Heart left ventricle (tissue), 16 donors: ENCODE data around the gene SNAPC2. TPM values are rescaled to one million over a fixed set of nuclear protein-coding genes. Genes with fewer than 3 reads are reported as not detected.
"Not testable (repeated sequence)": the region's sequence is repeated elsewhere in the genome, so short reads cannot be mapped to it uniquely, and the experiment has no call there.

Source experiments
- ATAC-seq, 4 donors: fragments of 200-7000 bp; cut with Tn5 transposase; one replicate each; pipeline ENCODE4 v1.9.1; 2020 to 2022; ENCODE audit warnings: moderate library complexity in 4 of 4, mild to moderate bottlenecking in 3 of 4, moderate number of reproducible peaks in 1 of 4
- DNase-seq, 5 donors: peaks; one replicate each; pipeline ENCODE4 v3.0.0-alpha.2; 2020
- H3K27ac ChIP-seq, 12 donors: fragments of 200-600 bp; sonication (generic) in 4 of 12; one replicate each; pipeline versions ENCODE4 v1.5.0 to v1.8.0; 2016 to 2022; ENCODE audit warnings: mild to moderate bottlenecking in 2 of 12
- H3K27me3 ChIP-seq, 9 donors: fragments of 200-600 bp; sonication (generic) in 2 of 9; one replicate each; pipeline versions ENCODE4 v1.5.1 to v1.8.0; 2016 to 2022; ENCODE audit warnings: mild to moderate bottlenecking in 3 of 9
- H3K36me3 ChIP-seq, 9 donors: fragments of 200-600 bp; sonication (generic) in 2 of 9; one replicate each; pipeline versions ENCODE4 v1.5.0 to v1.8.0; 2018 to 2022; ENCODE audit warnings: mild to moderate bottlenecking in 2 of 9
- H3K4me1 ChIP-seq, 12 donors: fragments of 200-600 bp; sonication (generic) in 4 of 12; one replicate each; pipeline versions ENCODE4 v1.5.0 to v1.8.0; 2016 to 2022; ENCODE audit warnings: mild to moderate bottlenecking in 3 of 12
- H3K4me3 ChIP-seq, 12 donors: fragments of 200-600 bp; sonication (generic) in 4 of 12; one replicate each; pipeline versions ENCODE4 v1.5.0 to v1.8.0; 2017 to 2022; ENCODE audit warnings: mild to moderate bottlenecking in 9 of 12, moderate library complexity in 4 of 12
- H3K9me3 ChIP-seq, 12 donors: fragments of 200-600 bp; sonication (generic) in 4 of 12; one replicate each; pipeline versions ENCODE4 v1.5.0 to v1.8.0; 2016 to 2022; ENCODE audit warnings: mild to moderate bottlenecking in 1 of 12
- CTCF ChIP-seq, 12 donors: fragments of 200-600 bp; sonication (generic) in 4 of 12; IDR thresholded peaks; one replicate each; pipeline versions ENCODE4 v1.5.0 to v1.8.0; 2018 to 2022; ENCODE audit warnings: antibody characterized with exemption in 12 of 12, mild to moderate bottlenecking in 5 of 12
- POLR2A ChIP-seq, 2 donors: fragments of 450-650 bp; IDR thresholded peaks; one replicate each; pipeline ENCODE4 v1.6.1; 2017; ENCODE audit warnings: antibody characterized with exemption in 2 of 2, mild to moderate bottlenecking in 2 of 2, moderate library complexity in 2 of 2
- WGBS, 4 donors: extraction: QIAGEN DNeasy Blood & Tissue Kit in 2 of 4; methylation state at CpG; one replicate each; pipeline versions ENCODE4 v1.1.5 to v1.1.7; 2013 to 2018; 5-methylcytosine and 5-hydroxymethylcytosine counted together
- intact Hi-C, 10 donors: fragments of 100-400 bp; cut with DNase I; formaldehyde crosslinking; loops; one replicate each; pipeline versions ENCODE4 v1.11.1 to v1.14.2; 2022
- polyA plus RNA-seq, 2 donors: library from polyadenylated mRNA; stranded (reverse); fragments of 200-250 nt; gene quantifications; one replicate each; pipeline ENCODE4 v1.2.3, GENCODE V29; 2013
- total RNA-seq, 9 donors: library from RNA; depleted of rRNA in 2 of 9; stranded (reverse); fragments of >200 nt in 2 of 9; fragmentation: NEBNext Ultra II Directional in 3 of 9; extraction: Animal tissue kit (Norgen Biotek cat#: 25700) in 3 of 9; gene quantifications; one replicate each; pipeline versions ENCODE4 v1.1.0 to v1.2.4, GENCODE V29; 2016 to 2023
- donor health status: ischemic (EF 13 %, LVEDD 7.1; RV severe dilation, severe dysfunction).
- donor health status: healthy with polysubstance abuse.
- donor health status: DM: no; HTN: yes; CAD: no.
- donor health status: DM: no; HTN: no; CAD: no.
- donor health status: ischemic (EF 25% LVEDD 6.9; RV normal size, moderate dysfunction).
- donor health status: ischemic (EF 25% LVEDD 5.7; RV mildly dilated, moderate dysfunction).
- donor health status: healthy.
- donor health status: DM: yes; HTN: yes; CAD: no.
- donor health status: ischemic (EF 35%, LVEDD 5.7; RV mildly dilated, moderate dysfunction).
- donor health status: nonischemic (EF 11% LVEDD 7.7; RV severe dilation, severe dysfunction).
- donor health status: DM: yes; HTN: yes; CAD: no.
- donor health status: PGD.
- donor health status: ischemic (EF 29% LVEDD 5.4; RV normal size, mild dysfunction).
- donor health status: nonischemic (EF 23%, LVEDD 6.1; RV moderate dilation, normal function).

SNAPC2 gene
- total and polyA plus RNA-seq, 11 donors = 6.8 to 28.9 (median 10.4) TPM

- intact Hi-C loops = loop anchor here in 1 of 10 donors (5.0 kb wide), 1 partner anchor 34 kb away; no protein-coding TSS in a partner anchor
- ATAC-seq (no peak), DNase-seq (no peak)
- no peak overlapping the region for H3K4me3 ChIP-seq
- no peaks in the 10 kb centered on the region for H3K9me3 ChIP-seq
- peaks cover 0 to 10% (median 0%) of the 10 kb centered on the region in 9 donors for H3K36me3 ChIP-seq
- no peak overlapping the region for H3K27ac ChIP-seq
- 80 to 83% (median 82%) methylated on average over 7 of the region's 7 CpGs for whole genome bisulfite sequencing, 4 donors
- TF ChIP-seq POLR2A (IDR thresholded peaks at IDR 0.05) = no peak
- TF ChIP-seq CTCF (IDR thresholded peaks at IDR 0.05) = no peak
- no peaks in the 10 kb centered on the region for H3K27me3 ChIP-seq
- H3K4me1 ChIP-seq = peaks cover 0 to 12% (median 5%) of the 10 kb centered on the region in 12 donors
Measured at GRCh38 chr19:7953576-7953975, 33.4 kb downstream of the SNAPC2 start.

- no peak overlapping the region for H3K4me3 ChIP-seq
- no peaks in the 10 kb centered on the region for H3K27me3 ChIP-seq
- TF ChIP-seq POLR2A (IDR thresholded peaks at IDR 0.05) = no peak
- no peak for TF ChIP-seq CTCF (IDR thresholded peaks at IDR 0.05)
- peaks cover 0 to 12% (median 5%) of the 10 kb centered on the region in 12 donors for H3K4me1 ChIP-seq
- DNase-seq (peak in 1 of 5 donors; percentile 46), ATAC-seq (no peak)
- no peak overlapping the region for H3K27ac ChIP-seq
- intact Hi-C loops = loop anchor here in 1 of 10 donors (5.0 kb wide), 1 partner anchor 302 kb away; no protein-coding TSS in a partner anchor
- WGBS, 4 donors = 90 to 93% (median 91%) methylated on average over 11 of the region's 11 CpGs
- H3K36me3 ChIP-seq = peaks cover 0 to 19% (median 12%) of the 10 kb centered on the region in 9 donors
- no peaks in the 10 kb centered on the region for H3K9me3 ChIP-seq
Measured at GRCh38 chr19:7955696-7956095, 35.6 kb downstream of the SNAPC2 start.

- TF ChIP-seq POLR2A (IDR thresholded peaks at IDR 0.05) = no peak
- no peak for TF ChIP-seq CTCF (IDR thresholded peaks at IDR 0.05)
- Histone ChIP-seq H3K9me3 (no peaks in the 10 kb centered on the region), H3K27ac (no peak overlapping the region), H3K4me1 (no peaks in the 10 kb centered on the region), H3K4me3 (no peak overlapping the region), H3K36me3 (peaks cover 0 to 54% (median 47%) of the 10 kb centered on the region in 9 donors), H3K27me3 (no peaks in the 10 kb centered on the region)
- ATAC-seq (no peak), DNase-seq (no peak)
- intact Hi-C loops = loop anchor here in 1 of 10 donors (5.0 kb wide), 1 partner anchor 298 kb away; no protein-coding TSS in a partner anchor
- WGBS, 4 donors = 67 to 78% (median 72%) methylated on average over 6 of the region's 6 CpGs
Measured at GRCh38 chr19:7959211-7959610, 39.1 kb downstream of the SNAPC2 start.

- H3K4me3 ChIP-seq, H3K27ac ChIP-seq, H3K27me3 ChIP-seq, H3K4me1 ChIP-seq, DNase-seq, H3K9me3 ChIP-seq, ATAC-seq: not testable (repeated sequence)
- peaks cover 0 to 73% (median 66%) of the 10 kb centered on the region in 9 donors for H3K36me3 ChIP-seq
- WGBS, 4 donors = 90 to 94% (median 92%) methylated on average over 4 of the region's 4 CpGs
- intact Hi-C loops = loop anchor here in 1 of 10 donors (10.0 kb wide), 1 partner anchor 184 kb away; the partner anchor contains the start of gene FBN3
Measured at GRCh38 chr19:7961082-7961481, 40.9 kb downstream of the SNAPC2 start.
